Melanocyte of skin (primary cell): ENCODE measurements around the gene FBXO44. TPM values are rescaled to one million over a fixed set of nuclear protein-coding genes. Genes with fewer than 3 reads are reported as not detected.

Experiments
- total RNA-seq, 2 donors: library from RNA; depleted of rRNA; stranded (reverse); fragments of >200 nt; gene quantifications; 2 replicates each; pipeline ENCODE4 v1.2.3, GENCODE V29; 2012

FBXO44 gene
- total RNA-seq = 10 to 100 TPM; 24.1 to 26.6 TPM

GRCh38 chr1:11654137-11654938, at the start of gene FBXO44, which contains the start of gene FBXO2:
FBXO44 (plus strand) TSS chr1:11654877; CDS start chr1:11655836, 959 bp downstream.
FBXO2 (minus strand) TSS chr1:11654429; CDS start chr1:11654340, 89 bp downstream.

GRCh38 chr1:11681071-11681771, 26.5 kb downstream of the FBXO44 start, which contains the start of gene MAD2L2:
MAD2L2 (minus strand) TSS chr1:11681148; CDS start chr1:11680601, 547 bp downstream.

GRCh38 chr1:11691302-11691914, 36.7 kb downstream of the FBXO44 start, which contains the start of gene DRAXIN:
DRAXIN (plus strand) TSS chr1:11691710; CDS start chr1:11706259, 14,549 bp downstream.

Other genes with a start within 250 kb of the FBXO44 start
- not detected for gene DISP3, start 175.7 kb upstream of the FBXO44 start, total RNA-seq
- 1 to 10 TPM; 1.4 to 3.0 TPM for gene FBXO2, start 448 bp upstream of the FBXO44 start, total RNA-seq
- gene FBXO6, start 9.3 kb downstream of the FBXO44 start, total RNA-seq = 10 to 100 TPM; 24.0 to 26.5 TPM
- 10 to 100 TPM; 33.7 to 55.3 TPM for gene MAD2L2, start 26.3 kb downstream of the FBXO44 start, total RNA-seq
- gene DRAXIN, start 36.8 kb downstream of the FBXO44 start, total RNA-seq = not detected
- gene AGTRAP, start 81.3 kb downstream of the FBXO44 start, total RNA-seq = 10 to 100 TPM; 57.9 to 67.1 TPM
- gene C1orf167, start 107.3 kb downstream of the FBXO44 start, total RNA-seq = not detected
- gene MTHFR, start 151.1 kb downstream of the FBXO44 start, total RNA-seq = 10 to 100 TPM; 21.6 to 38.5 TPM
- 10 to 100 TPM; 14.0 to 21.3 TPM for gene CLCN6, start 151.3 kb downstream of the FBXO44 start, total RNA-seq
- not detected for gene NPPA, start 192.9 kb downstream of the FBXO44 start, total RNA-seq
- not detected for gene NPPB, start 204.1 kb downstream of the FBXO44 start, total RNA-seq